WERI-Rb-1 (cell line): ENCODE results near the gene FGF18.
"Not testable (repeated sequence)": the region's sequence is repeated elsewhere in the genome, so short reads cannot be mapped to it uniquely, and the experiment has no call there.

Source experiments
- DNase-seq: peaks from one replicate; pipeline ENCODE4 v3.0.0-alpha.2; 2020
- H3K27ac ChIP-seq: fragments of 250-450 bp; sonication (Bioruptor Pico); 2 replicates; pipeline ENCODE4 v1.5.1; 2020; ENCODE audit warnings: mild to moderate bottlenecking, moderate library complexity
- H3K27me3 ChIP-seq: fragments of 250-450 bp; sonication (Bioruptor Pico); 2 replicates; pipeline ENCODE4 v1.5.1; 2021; ENCODE audit warnings: mild to moderate bottlenecking, low read depth, moderate library complexity; ENCODE audit not compliant: insufficient read depth, severe bottlenecking
- H3K36me3 ChIP-seq: fragments of 250-450 bp; sonication (Bioruptor Pico); 2 replicates; pipeline ENCODE4 v1.5.1; 2020; ENCODE audit warnings: mild to moderate bottlenecking, moderate library complexity
- H3K4me3 ChIP-seq: 2 replicates; pipeline ENCODE4 v1.5.1; 2011; ENCODE audit warnings: low read depth, mild to moderate bottlenecking, control low read depth, low read length
- H3K9me3 ChIP-seq: fragments of 250-450 bp; sonication (Bioruptor Pico); 2 replicates; pipeline ENCODE4 v1.5.1; 2021; ENCODE audit warnings: mild to moderate bottlenecking, moderate library complexity; ENCODE audit not compliant: severe bottlenecking
- TF ChIP-seq, protein P1 (sequence below): IDR thresholded peaks from 2 replicates; pipeline ENCODE4 v1.5.1; 2011; ENCODE audit warnings: low read depth, mild to moderate bottlenecking, control low read depth, inconsistent platforms, low read length

Gene FGF18

DNA sequence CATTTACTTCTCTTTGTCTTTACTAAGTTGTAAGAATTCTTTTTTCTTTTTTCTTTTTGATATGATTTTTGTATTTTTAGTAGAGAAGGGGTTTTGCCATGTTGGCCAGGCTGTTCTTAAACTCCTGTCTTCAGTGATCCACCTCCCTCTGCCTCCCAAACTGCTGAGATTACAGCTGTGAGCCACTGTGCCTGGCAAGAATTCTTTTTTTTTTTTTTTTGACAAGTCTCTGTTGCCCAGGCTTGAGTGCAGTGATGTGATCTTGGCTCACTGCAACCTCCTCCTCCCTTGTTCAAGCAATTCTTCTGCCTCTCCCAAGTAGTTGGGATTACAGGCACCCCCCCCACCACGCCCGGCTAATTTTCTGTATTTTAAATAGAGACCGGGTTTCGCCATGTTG, 21.8 kb upstream of the FGF18 start:
- Histone ChIP-seq H3K9me3 (no peaks in the 10 kb centered on the region), H3K27ac (no peak overlapping the region), H3K27me3 (no peaks in the 10 kb centered on the region), H3K4me3 (no peak overlapping the region), H3K36me3 (peaks cover 92% of the 10 kb centered on the region)
- no peak for DNase-seq
- TF ChIP-seq, protein P1, sequence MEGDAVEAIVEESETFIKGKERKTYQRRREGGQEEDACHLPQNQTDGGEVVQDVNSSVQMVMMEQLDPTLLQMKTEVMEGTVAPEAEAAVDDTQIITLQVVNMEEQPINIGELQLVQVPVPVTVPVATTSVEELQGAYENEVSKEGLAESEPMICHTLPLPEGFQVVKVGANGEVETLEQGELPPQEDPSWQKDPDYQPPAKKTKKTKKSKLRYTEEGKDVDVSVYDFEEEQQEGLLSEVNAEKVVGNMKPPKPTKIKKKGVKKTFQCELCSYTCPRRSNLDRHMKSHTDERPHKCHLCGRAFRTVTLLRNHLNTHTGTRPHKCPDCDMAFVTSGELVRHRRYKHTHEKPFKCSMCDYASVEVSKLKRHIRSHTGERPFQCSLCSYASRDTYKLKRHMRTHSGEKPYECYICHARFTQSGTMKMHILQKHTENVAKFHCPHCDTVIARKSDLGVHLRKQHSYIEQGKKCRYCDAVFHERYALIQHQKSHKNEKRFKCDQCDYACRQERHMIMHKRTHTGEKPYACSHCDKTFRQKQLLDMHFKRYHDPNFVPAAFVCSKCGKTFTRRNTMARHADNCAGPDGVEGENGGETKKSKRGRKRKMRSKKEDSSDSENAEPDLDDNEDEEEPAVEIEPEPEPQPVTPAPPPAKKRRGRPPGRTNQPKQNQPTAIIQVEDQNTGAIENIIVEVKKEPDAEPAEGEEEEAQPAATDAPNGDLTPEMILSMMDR, result no peak

DNA sequence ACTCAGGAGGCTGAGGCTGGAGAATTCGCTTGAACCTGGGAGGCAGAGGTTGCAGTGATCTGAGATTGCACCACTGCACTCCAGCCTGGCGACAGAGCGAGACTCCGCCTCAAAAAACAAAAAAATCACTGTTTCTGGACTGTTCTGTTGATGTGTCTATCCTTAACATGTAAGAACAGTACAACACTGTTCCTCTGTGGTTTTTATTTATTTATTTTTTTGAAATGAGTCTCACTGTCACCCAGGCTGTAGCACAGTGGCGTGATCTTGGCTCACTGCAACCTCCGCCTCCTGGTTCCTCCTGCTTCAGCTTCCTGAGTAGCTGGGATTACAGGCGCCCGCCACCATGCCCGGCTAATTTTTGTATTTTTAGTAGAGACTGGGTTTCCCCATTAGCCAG, 20.8 kb upstream of the FGF18 start:
- H3K4me3 ChIP-seq, DNase-seq, H3K27me3 ChIP-seq, H3K9me3 ChIP-seq, H3K27ac ChIP-seq: not testable (repeated sequence)
- H3K36me3 ChIP-seq, result peaks cover 82% of the 10 kb centered on the region

DNA sequence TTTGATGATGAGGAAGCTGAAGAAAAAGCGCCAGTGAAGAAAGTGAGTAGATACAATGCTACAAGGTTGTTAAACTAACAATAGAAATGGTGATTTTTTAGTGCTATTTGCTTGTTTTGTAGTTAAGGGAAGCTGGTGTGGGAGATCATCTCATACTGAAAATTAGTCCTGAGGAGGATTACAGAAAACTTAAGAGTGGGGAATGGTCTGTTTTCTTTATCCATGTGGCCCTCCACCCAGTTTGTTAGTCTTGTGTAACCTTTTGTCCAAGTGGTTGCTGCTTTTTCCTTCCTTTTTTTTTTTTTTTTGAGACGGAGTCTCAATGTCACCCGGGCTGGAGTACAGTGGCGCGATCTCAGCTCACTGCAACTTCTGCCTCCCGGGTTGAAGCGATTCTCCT, 19.3 kb upstream of the FGF18 start:
- no peak overlapping the region for H3K27ac ChIP-seq
- no peak for DNase-seq
- H3K9me3 ChIP-seq, result no peaks in the 10 kb centered on the region
- H3K36me3 ChIP-seq, result peaks cover 74% of the 10 kb centered on the region
- TF ChIP-seq, protein P1, result no peak
- no peak overlapping the region for H3K4me3 ChIP-seq
- no peaks in the 10 kb centered on the region for H3K27me3 ChIP-seq

DNA sequence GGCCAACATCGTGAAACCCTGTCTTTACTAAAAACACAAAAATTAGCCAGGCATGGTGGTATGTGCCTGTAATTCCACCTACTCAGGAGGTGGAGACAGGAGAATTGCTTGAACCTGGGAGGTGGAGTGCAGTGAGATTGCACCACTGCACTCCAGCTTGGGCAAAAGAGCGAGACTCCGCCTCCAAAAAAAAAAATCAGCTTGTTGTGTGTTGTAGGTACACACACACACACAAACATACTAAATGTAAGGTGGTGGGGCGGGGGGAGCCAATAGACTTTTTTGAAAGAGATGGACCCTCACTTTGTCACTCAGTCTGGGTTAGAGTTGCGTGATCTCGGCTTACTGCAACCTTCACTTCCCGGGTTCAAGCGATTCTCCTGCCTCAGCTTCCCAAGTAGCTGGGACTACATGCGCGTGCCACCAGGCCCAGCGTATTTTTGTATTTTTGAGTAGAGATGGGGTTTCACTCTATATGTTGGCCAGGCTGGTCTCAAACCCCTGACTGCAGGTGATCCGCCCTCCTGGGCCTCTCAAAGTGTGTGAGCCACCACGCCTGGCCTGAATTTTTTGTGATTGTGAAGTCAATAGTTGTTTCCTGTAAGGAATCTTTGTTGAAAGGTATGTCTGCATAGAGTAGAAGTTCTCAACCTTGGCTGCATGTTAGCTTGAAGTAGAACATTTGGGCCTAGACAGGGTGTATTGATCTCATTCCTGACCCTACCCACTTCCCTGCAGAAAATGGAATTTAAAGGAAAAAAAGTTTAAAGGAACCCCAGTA, 18.1 kb upstream of the FGF18 start:
- H3K27me3 ChIP-seq, result no peaks in the 10 kb centered on the region
- H3K9me3 ChIP-seq, result no peaks in the 10 kb centered on the region
- no peak overlapping the region for H3K27ac ChIP-seq
- no peak for DNase-seq
- no peak overlapping the region for H3K4me3 ChIP-seq
- TF ChIP-seq, protein P1, result no peak
- H3K36me3 ChIP-seq, result peaks cover 74% of the 10 kb centered on the region

DNA sequence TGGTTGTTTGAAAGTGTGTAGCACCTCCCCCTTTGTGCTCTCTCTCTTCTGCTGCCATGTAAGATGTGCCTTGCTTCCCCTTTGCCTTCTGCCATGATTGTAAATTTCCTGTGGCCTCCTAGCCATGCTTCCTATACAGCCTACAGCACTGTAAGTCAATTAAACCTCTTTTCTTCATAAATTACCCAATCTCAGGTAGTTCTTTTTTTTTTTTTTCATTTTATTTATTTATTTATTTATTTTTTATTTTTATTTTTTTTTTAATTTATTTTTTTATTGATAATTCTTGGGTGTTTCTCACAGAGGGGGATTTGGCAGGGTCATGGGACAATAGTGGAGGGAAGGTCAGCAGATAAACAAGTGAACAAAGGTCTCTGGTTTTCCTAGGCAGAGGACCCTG, 16.7 kb upstream of the FGF18 start:
- not testable (repeated sequence) for H3K9me3 ChIP-seq, DNase-seq
- H3K36me3 ChIP-seq, result peaks cover 74% of the 10 kb centered on the region

DNA sequence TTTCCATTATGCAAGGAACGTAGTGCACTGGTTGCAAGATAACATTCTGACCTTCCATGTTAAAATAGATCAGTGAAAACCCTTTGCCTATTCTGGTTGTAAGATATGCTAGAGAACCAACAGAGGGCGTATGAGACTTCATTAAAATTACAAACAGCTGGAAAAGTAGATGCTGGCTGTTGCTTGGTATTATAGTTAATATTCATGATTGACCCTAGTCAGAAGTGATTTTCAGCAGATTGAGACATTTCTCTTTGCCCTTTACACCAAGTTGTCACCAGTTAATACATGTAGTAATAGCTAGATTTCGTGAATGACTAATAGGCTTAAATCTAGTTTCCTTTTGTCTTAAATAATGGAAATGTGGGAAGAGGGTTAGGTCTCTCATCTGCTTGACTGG, 13.8 kb upstream of the FGF18 start:
- DNase-seq, result no peak
- Histone ChIP-seq H3K27me3 (no peaks in the 10 kb centered on the region), H3K36me3 (peaks cover 72% of the 10 kb centered on the region), H3K27ac (no peak overlapping the region), H3K4me3 (no peak overlapping the region), H3K9me3 (no peaks in the 10 kb centered on the region)
- TF ChIP-seq, protein P1, result no peak

More for the DNA sequence above, 16.7 kb upstream of the FGF18 start:
- not testable (repeated sequence) for H3K27ac ChIP-seq, H3K27me3 ChIP-seq, H3K4me3 ChIP-seq

DNA sequence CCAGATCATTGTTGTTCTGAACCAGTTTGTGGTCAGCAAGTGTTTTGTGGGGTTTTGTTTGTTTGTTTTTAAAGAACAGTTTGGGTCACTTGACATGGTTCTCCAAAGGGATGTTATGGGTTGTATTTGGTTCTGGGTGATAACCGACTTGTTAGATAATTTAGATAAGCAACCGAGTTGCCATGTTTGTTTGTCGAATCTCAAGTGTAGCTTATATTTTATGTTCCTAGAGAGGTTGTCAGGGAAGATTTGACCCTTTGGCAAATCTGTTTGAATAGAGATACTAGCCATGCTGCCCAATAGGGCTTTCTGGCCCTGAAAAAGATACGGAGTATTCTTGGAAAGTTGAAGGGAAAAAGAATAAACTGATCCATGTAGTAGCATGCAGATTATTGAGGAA, 12.2 kb upstream of the FGF18 start:
- Histone ChIP-seq H3K9me3 (no peaks in the 10 kb centered on the region), H3K36me3 (peaks cover 74% of the 10 kb centered on the region), H3K4me3 (no peak overlapping the region), H3K27ac (no peak overlapping the region), H3K27me3 (no peaks in the 10 kb centered on the region)
- TF ChIP-seq, protein P1, result no peak
- no peak for DNase-seq
